ENCODE results near the gene LIAS. TPM values are rescaled to one million over a fixed set of nuclear protein-coding genes. Genes with fewer than 3 reads are reported as not detected.

LIAS gene
- total RNA-seq, 1 experiment from 2014 or later, result 23.5 TPM

- Histone ChIP-seq H2AFZ (ENCODE audit: low read depth, low read length, poor library complexity, severe bottlenecking) (no peak overlapping the region), H3K4me2 (ENCODE audit: low read length) (no peak overlapping the region), H4K20me1 (ENCODE audit: insufficient read depth) (peaks cover 67% of the 10 kb centered on the region), H3K9me2 (ENCODE audit: insufficient read depth) (no peaks in the 10 kb centered on the region), H3K79me2 (ENCODE audit: insufficient read depth, low read length) (peaks cover 57% of the 10 kb centered on the region), H3K4me1 (ENCODE audit: control insufficient read depth in 1 of 2, insufficient read depth in 2 of 2, low read length in 2 of 2) (peaks cover 3 to 13% of the 10 kb centered on the region in 2 experiments; a peak in 3 of 4 replicates), H3K4me3 (replicated peaks in 1 of 2; ENCODE audit: low read depth in 1 of 2, low read length in 2 of 2) (no peak overlapping the region), H3K27me3 (ENCODE audit: insufficient read depth, low read length) (no peaks in the 10 kb centered on the region), H3K27ac (ENCODE audit: low read depth, low read length) (no peak overlapping the region), H3K9me3 (ENCODE audit: control insufficient read depth in 1 of 2, insufficient read depth in 1 of 2, low read depth in 1 of 2, low read length in 2 of 2) (no peaks in the 10 kb centered on the region), H3K36me3 (ENCODE audit: control insufficient read depth in 1 of 2, insufficient read depth in 2 of 2, low read length in 2 of 2) (peaks cover 59 to 74% of the 10 kb centered on the region in 2 experiments), H3K9ac (ENCODE audit: low read length) (no peak overlapping the region)
- CTCF ChIA-PET, result no interaction called here
- intact Hi-C loops (cut with micrococcal nuclease), result loop anchor here (5.0 kb wide), 1 partner anchor 551 kb away; no protein-coding TSS in a partner anchor
- TF ChIP-seq CTCF (IDR thresholded peaks at IDR 0.05 in 2 of 3, conservative IDR thresholded peaks at IDR 0.05 in 1 of 3; ENCODE audit: borderline replicate concordance in 1 of 3, insufficient read depth in 1 of 3, low read depth in 2 of 3, low read length in 2 of 3) (no peak), EGR1 (IDR thresholded peaks at IDR 0.05; ENCODE audit: low read depth) (no peak), REST (IDR thresholded peaks at IDR 0.05; ENCODE audit: low read depth) (no peak), POLR2AphosphoS5 (IDR thresholded peaks at IDR 0.05; ENCODE audit: low read depth, low read length) (peak; percentile 60), FOSL1 (IDR thresholded peaks at IDR 0.05; ENCODE audit: low read depth) (no peak)
- BruUV-seq (replicated peaks), result no TSS peak
- no peak for DNase-seq (ENCODE audit: low read depth, low spot score)
- POLR2A ChIA-PET, result interaction anchor here (0.6 kb wide), 1 partner anchor 10 kb away, joined by 4 read pairs; no protein-coding TSS in a partner anchor
- ATAC-seq, result peak; percentile 13; the same call in 1 of the 2 replicates
- RAD21 ChIA-PET (ENCODE audit: low non-redundant PET in 1 of 2, low total read pairs in 2 of 2, uncharacterized antibody in 2 of 2, unreplicated experiment in 2 of 2), result no interaction called here
Observed at GRCh38 chr4:39452860-39453587, 5.8 kb upstream of the LIAS start.
